Activated naive CD8-positive, alpha-beta T cell treated with anti-CD3 and anti-CD28 coated beads for 36 hours (primary cell): ENCODE data around the gene IRF5. TPM values are rescaled to one million over a fixed set of nuclear protein-coding genes. Genes with fewer than 3 reads are reported as not detected.
A peak's percentile ranks its signal among the peaks of the same experiment; 100 is the strongest.
"Not testable (repeated sequence)": the region's sequence is repeated elsewhere in the genome, so short reads cannot be mapped to it uniquely, and the experiment has no call there.

Source experiments
- DNase-seq: peaks from one replicate; pipeline ENCODE4 v3.0.0; 2021
- H3K27ac Mint-ChIP-seq: one replicate; pipeline ENCODE4 v1.8.0; 2022; ENCODE audit warnings: mild to moderate bottlenecking, moderate library complexity, mixed read lengths
- H3K27me3 Mint-ChIP-seq: one replicate; pipeline ENCODE4 v1.8.0; 2022; ENCODE audit warnings: mild to moderate bottlenecking, mixed read lengths
- H3K36me3 Mint-ChIP-seq: one replicate; pipeline ENCODE4 v1.8.0; 2021; ENCODE audit warnings: mild to moderate bottlenecking, mixed read lengths
- H3K4me1 Mint-ChIP-seq: one replicate; pipeline ENCODE4 v1.8.0; 2021; ENCODE audit warnings: mixed read lengths
- H3K4me3 Mint-ChIP-seq: one replicate; pipeline ENCODE4 v1.8.0; 2022; ENCODE audit warnings: mild to moderate bottlenecking, moderate library complexity, mixed read lengths
- H3K9me3 Mint-ChIP-seq: one replicate; pipeline ENCODE4 v1.8.0; 2022; ENCODE audit warnings: mixed read lengths
- total RNA-seq, 2 experiments: library from RNA; stranded (reverse); gene quantifications; one replicate each; pipeline ENCODE4 v1.2.3, GENCODE V29; 2021

The IRF5 gene
- total RNA-seq, 2 experiments from 2014 or later, result 3.8 to 4.0 TPM

GRCh38 chr7:128939075-128939860, 1.5 kb downstream of the IRF5 start:
- no peak for DNase-seq
- no peak overlapping the region for H3K27ac Mint-ChIP-seq

GRCh38 chr7:128939861-128940410, 2.2 kb downstream of the IRF5 start:
- Mint-ChIP-seq H3K27me3 (peaks cover 56% of the 10 kb centered on the region), H3K4me1 (peaks cover 25% of the 10 kb centered on the region), H3K9me3 (no peaks in the 10 kb centered on the region), H3K36me3 (peaks cover 1% of the 10 kb centered on the region), H3K4me3 (no peak overlapping the region), H3K27ac (no peak overlapping the region)
- no peak for DNase-seq

More at GRCh38 chr7:128939075-128939860, 1.5 kb downstream of the IRF5 start:
- Mint-ChIP-seq H3K36me3 (peaks cover 1% of the 10 kb centered on the region), H3K4me3 (peak overlapping the region; percentile 84), H3K4me1 (peaks cover 27% of the 10 kb centered on the region), H3K27me3 (peaks cover 57% of the 10 kb centered on the region), H3K9me3 (no peaks in the 10 kb centered on the region)

GRCh38 chr7:128940494-128941322, 3.0 kb downstream of the IRF5 start:
- Mint-ChIP-seq H3K27ac (no peak overlapping the region), H3K36me3 (peaks cover 1% of the 10 kb centered on the region), H3K4me1 (peaks cover 25% of the 10 kb centered on the region), H3K27me3 (peaks cover 50% of the 10 kb centered on the region), H3K4me3 (no peak overlapping the region), H3K9me3 (no peaks in the 10 kb centered on the region)
- DNase-seq, result no peak

GRCh38 chr7:128941323-128941890, 3.7 kb downstream of the IRF5 start:
- Mint-ChIP-seq H3K4me3 (no peak overlapping the region), H3K9me3 (no peaks in the 10 kb centered on the region), H3K4me1 (peaks cover 25% of the 10 kb centered on the region), H3K27ac (no peak overlapping the region), H3K27me3 (peaks cover 46% of the 10 kb centered on the region), H3K36me3 (peaks cover 1% of the 10 kb centered on the region)
- DNase-seq, result no peak

GRCh38 chr7:128941946-128942526, 4.3 kb downstream of the IRF5 start:
- Mint-ChIP-seq H3K4me3 (no peak overlapping the region), H3K27ac (no peak overlapping the region), H3K36me3 (peaks cover 1% of the 10 kb centered on the region), H3K4me1 (peaks cover 24% of the 10 kb centered on the region), H3K9me3 (no peaks in the 10 kb centered on the region), H3K27me3 (peaks cover 40% of the 10 kb centered on the region)
- no peak for DNase-seq

GRCh38 chr7:128943251-128943650, 5.5 kb downstream of the IRF5 start:
- not testable (repeated sequence) for H3K36me3 Mint-ChIP-seq, H3K9me3 Mint-ChIP-seq, DNase-seq, H3K4me3 Mint-ChIP-seq, H3K27ac Mint-ChIP-seq
- peaks cover 34% of the 10 kb centered on the region for H3K27me3 Mint-ChIP-seq
- peaks cover 21% of the 10 kb centered on the region for H3K4me1 Mint-ChIP-seq

- no peak for DNase-seq
- Mint-ChIP-seq H3K36me3 (no peaks in the 10 kb centered on the region), H3K27ac (no peak overlapping the region), H3K27me3 (peaks cover 20% of the 10 kb centered on the region), H3K4me1 (peaks cover 16% of the 10 kb centered on the region), H3K4me3 (no peak overlapping the region), H3K9me3 (no peaks in the 10 kb centered on the region)
Measured at GRCh38 chr7:128944487-128945236, 6.9 kb downstream of the IRF5 start.

- H3K36me3 Mint-ChIP-seq, result no peaks in the 10 kb centered on the region
- no peaks in the 10 kb centered on the region for H3K9me3 Mint-ChIP-seq
- peaks cover 9% of the 10 kb centered on the region for H3K27me3 Mint-ChIP-seq
- H3K4me1 Mint-ChIP-seq, result peaks cover 7% of the 10 kb centered on the region
- H3K27ac Mint-ChIP-seq, result no peak overlapping the region
- H3K4me3 Mint-ChIP-seq, result no peak overlapping the region
- DNase-seq, result no peak
Measured at GRCh38 chr7:128945668-128946366, 8.1 kb downstream of the IRF5 start.

- no peak for DNase-seq
- no peak overlapping the region for H3K27ac Mint-ChIP-seq
- no peak overlapping the region for H3K4me3 Mint-ChIP-seq
Measured at GRCh38 chr7:128946936-128947830, 9.5 kb downstream of the IRF5 start.

GRCh38 chr7:128947854-128948253, 10.1 kb downstream of the IRF5 start:
- no peak for DNase-seq
- no peaks in the 10 kb centered on the region for H3K4me1 Mint-ChIP-seq
- H3K27me3 Mint-ChIP-seq, result no peaks in the 10 kb centered on the region
- no peaks in the 10 kb centered on the region for H3K9me3 Mint-ChIP-seq
- H3K4me3 Mint-ChIP-seq, result no peak overlapping the region
- peaks cover 5% of the 10 kb centered on the region for H3K36me3 Mint-ChIP-seq
- no peak overlapping the region for H3K27ac Mint-ChIP-seq

More at GRCh38 chr7:128946936-128947830, 9.5 kb downstream of the IRF5 start:
- no peaks in the 10 kb centered on the region for H3K4me1 Mint-ChIP-seq
- no peaks in the 10 kb centered on the region for H3K9me3 Mint-ChIP-seq
- no peaks in the 10 kb centered on the region for H3K27me3 Mint-ChIP-seq
- H3K36me3 Mint-ChIP-seq, result peaks cover 5% of the 10 kb centered on the region

GRCh38 chr7:128948312-128948973, 10.7 kb downstream of the IRF5 start:
- Mint-ChIP-seq H3K9me3 (no peaks in the 10 kb centered on the region), H3K4me1 (no peaks in the 10 kb centered on the region), H3K4me3 (no peak overlapping the region), H3K27ac (no peak overlapping the region), H3K27me3 (no peaks in the 10 kb centered on the region), H3K36me3 (peaks cover 5% of the 10 kb centered on the region)
- no peak for DNase-seq

- Mint-ChIP-seq H3K36me3 (peaks cover 6% of the 10 kb centered on the region), H3K9me3 (no peaks in the 10 kb centered on the region), H3K4me1 (no peaks in the 10 kb centered on the region), H3K27ac (no peak overlapping the region), H3K4me3 (no peak overlapping the region), H3K27me3 (no peaks in the 10 kb centered on the region)
- no peak for DNase-seq
Measured at GRCh38 chr7:128948976-128949760, 11.4 kb downstream of the IRF5 start.
